ENCODE measurements around the gene NAALAD2. TPM values are rescaled to one million over a fixed set of nuclear protein-coding genes. Genes with fewer than 3 reads are reported as not detected.

Gene NAALAD2
- total RNA-seq, 3 donors from 2014 or later, result 0.73 to 1.2 (median 0.92) TPM

DNA sequence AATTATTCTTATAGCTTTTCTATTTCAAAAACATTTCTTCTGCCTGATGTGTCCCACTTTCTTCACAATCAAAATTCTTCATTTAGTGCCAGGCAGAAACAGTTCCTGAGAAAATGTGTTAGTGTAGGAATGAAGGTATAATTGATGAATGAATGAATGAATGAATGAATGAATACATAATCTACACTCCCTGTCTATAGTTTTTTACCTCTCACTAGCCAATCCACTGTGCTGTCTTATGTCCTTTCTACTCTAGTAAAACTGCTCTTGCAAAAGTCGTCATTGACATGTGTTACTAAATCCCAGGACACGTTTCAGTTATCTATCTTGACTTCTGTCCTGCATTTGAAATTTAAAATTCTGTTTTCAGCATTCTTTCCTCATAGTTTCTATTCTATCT is 45.5 kb downstream of the NAALAD2 start:
- Histone ChIP-seq H3K4me1 (ENCODE audit: low read depth) (no peaks in the 10 kb centered on the region), H3K36me3 (ENCODE audit: low read depth) (no peaks in the 10 kb centered on the region), H3K4me3 (no peak overlapping the region), H3K9me3 (no peaks in the 10 kb centered on the region)
- TF ChIP-seq, protein P1, sequence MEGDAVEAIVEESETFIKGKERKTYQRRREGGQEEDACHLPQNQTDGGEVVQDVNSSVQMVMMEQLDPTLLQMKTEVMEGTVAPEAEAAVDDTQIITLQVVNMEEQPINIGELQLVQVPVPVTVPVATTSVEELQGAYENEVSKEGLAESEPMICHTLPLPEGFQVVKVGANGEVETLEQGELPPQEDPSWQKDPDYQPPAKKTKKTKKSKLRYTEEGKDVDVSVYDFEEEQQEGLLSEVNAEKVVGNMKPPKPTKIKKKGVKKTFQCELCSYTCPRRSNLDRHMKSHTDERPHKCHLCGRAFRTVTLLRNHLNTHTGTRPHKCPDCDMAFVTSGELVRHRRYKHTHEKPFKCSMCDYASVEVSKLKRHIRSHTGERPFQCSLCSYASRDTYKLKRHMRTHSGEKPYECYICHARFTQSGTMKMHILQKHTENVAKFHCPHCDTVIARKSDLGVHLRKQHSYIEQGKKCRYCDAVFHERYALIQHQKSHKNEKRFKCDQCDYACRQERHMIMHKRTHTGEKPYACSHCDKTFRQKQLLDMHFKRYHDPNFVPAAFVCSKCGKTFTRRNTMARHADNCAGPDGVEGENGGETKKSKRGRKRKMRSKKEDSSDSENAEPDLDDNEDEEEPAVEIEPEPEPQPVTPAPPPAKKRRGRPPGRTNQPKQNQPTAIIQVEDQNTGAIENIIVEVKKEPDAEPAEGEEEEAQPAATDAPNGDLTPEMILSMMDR (IDR thresholded peaks at IDR 0.05), result no peak
- no peak for ATAC-seq
- intact Hi-C loops (cut with DNase I, micrococcal nuclease), result no loop called here
- no peak for DNase-seq

DNA sequence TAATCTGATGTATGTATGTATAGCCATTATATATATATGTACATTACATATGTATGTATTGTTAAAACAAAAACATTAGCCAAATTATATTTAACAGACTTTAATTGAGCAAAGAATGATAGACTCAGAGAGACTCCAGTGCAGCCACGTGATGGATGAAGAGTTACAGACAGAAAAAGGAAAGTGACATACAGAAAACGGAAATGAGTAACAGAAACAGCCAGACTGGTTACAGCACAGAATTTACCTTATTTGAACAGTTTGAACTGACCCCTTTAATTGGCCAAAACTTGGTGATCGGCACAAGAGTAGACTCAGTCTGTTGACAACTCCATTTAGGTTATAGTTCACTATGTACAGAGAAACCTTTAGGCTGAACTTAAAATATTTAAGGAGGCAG is 53.4 kb downstream of the NAALAD2 start:
- no peaks in the 10 kb centered on the region for H3K4me1 ChIP-seq (ENCODE audit: low read depth)
- DNase-seq (no peak), ATAC-seq (no peak)
- TF ChIP-seq, protein P1 (IDR thresholded peaks at IDR 0.05), result no peak
- H3K9me3 ChIP-seq, result no peaks in the 10 kb centered on the region
- intact Hi-C loops (cut with DNase I, micrococcal nuclease), result no loop called here
- H3K36me3 ChIP-seq (ENCODE audit: low read depth), result no peaks in the 10 kb centered on the region
- H3K4me3 ChIP-seq, result no peak overlapping the region

DNA sequence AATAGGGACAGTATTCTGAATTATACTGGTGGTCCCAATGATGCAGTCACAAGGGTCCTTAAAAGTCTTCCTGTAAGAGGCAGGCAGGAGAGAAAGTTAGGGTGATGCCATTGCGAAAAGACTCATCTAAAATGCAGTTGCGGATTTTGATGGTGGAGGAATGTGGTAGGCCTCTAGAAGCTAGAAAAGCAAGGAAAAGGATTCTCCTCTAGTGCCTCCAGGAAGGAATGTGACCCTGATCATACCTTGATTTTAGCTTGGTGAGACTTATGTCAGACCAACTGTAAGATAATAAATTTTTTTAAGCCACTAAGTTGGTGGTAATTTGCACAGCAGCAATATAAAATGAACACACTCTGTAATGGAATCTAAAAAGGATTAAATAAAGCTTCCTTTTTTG is 54.5 kb downstream of the NAALAD2 start:
- no peaks in the 10 kb centered on the region for H3K36me3 ChIP-seq (ENCODE audit: low read depth)
- intact Hi-C loops (cut with DNase I, micrococcal nuclease), result no loop called here

DNA sequence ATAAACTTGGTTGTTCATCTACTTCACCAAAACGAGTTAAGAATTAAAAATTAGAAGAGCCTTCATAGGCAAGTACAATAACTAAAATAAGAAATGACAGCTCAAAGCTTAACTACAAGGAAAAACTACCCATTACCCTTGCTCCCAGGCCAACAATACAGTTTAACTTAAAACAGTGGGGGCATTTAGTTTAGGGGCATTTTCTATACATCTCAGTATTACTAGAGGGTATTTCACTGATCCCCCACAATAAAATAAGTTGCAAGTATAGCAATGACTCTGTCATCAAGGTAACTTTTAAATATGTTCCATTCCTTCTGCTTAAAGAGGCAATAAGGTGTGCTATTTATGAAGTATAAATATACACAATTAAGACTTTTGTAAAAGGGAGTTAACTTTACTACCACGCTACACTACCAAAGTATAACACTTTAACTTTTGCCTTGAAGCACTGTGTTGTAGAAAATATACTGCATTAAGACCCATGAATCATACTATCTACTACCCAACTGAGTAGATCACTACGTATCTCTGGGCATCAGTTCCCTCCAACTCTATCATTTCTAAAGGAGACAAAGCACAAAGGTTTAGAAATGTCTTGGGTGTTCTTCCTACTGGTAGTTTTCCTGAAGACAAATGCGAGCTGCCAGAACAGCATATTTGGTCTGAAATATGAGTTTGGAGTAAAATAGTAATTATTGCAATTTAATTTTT is 58.6 kb downstream of the NAALAD2 start:
- Histone ChIP-seq H3K4me3 (no peak overlapping the region), H3K4me1 (ENCODE audit: low read depth) (no peaks in the 10 kb centered on the region), H3K36me3 (ENCODE audit: low read depth) (no peaks in the 10 kb centered on the region), H3K9me3 (no peaks in the 10 kb centered on the region)
- intact Hi-C loops (cut with DNase I, micrococcal nuclease), result no loop called here
- DNase-seq (no peak), ATAC-seq (no peak)
- TF ChIP-seq, protein P1 (IDR thresholded peaks at IDR 0.05), result no peak

More for the DNA sequence above, 54.5 kb downstream of the NAALAD2 start:
- Histone ChIP-seq H3K9me3 (no peaks in the 10 kb centered on the region), H3K4me3 (no peak overlapping the region), H3K4me1 (ENCODE audit: low read depth) (no peaks in the 10 kb centered on the region)
- TF ChIP-seq, protein P1 (IDR thresholded peaks at IDR 0.05), result no peak
- ATAC-seq, result no peak
- no peak for DNase-seq

DNA sequence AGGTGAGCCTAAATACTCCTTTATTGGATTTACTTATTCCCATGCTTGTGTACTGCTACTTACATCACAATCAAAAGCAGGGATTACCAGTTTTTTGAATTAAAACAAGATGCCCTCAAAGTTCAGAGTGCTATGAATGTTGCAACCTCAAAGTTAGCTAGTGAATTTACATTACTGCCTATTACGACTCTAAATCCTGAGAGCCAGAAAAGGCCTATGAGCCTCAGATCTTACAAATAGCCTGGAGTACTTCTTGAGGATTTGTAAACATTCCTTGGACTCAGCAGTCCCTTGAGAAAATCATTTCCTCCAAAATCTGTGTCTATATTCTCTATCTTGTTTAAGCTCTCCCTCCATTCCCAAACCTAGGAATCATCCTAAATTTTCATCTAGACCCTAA is 62.9 kb downstream of the NAALAD2 start:
- intact Hi-C loops (cut with DNase I, micrococcal nuclease), result no loop called here
- DNase-seq (no peak), ATAC-seq (no peak)
- H3K9me3 ChIP-seq, result no peaks in the 10 kb centered on the region
- H3K4me3 ChIP-seq, result no peak overlapping the region
- no peaks in the 10 kb centered on the region for H3K4me1 ChIP-seq (ENCODE audit: low read depth)
- no peaks in the 10 kb centered on the region for H3K36me3 ChIP-seq (ENCODE audit: low read depth)
- TF ChIP-seq, protein P1 (IDR thresholded peaks at IDR 0.05), result no peak
